Measurements from ENCODE around the gene AGXT.

DNA sequence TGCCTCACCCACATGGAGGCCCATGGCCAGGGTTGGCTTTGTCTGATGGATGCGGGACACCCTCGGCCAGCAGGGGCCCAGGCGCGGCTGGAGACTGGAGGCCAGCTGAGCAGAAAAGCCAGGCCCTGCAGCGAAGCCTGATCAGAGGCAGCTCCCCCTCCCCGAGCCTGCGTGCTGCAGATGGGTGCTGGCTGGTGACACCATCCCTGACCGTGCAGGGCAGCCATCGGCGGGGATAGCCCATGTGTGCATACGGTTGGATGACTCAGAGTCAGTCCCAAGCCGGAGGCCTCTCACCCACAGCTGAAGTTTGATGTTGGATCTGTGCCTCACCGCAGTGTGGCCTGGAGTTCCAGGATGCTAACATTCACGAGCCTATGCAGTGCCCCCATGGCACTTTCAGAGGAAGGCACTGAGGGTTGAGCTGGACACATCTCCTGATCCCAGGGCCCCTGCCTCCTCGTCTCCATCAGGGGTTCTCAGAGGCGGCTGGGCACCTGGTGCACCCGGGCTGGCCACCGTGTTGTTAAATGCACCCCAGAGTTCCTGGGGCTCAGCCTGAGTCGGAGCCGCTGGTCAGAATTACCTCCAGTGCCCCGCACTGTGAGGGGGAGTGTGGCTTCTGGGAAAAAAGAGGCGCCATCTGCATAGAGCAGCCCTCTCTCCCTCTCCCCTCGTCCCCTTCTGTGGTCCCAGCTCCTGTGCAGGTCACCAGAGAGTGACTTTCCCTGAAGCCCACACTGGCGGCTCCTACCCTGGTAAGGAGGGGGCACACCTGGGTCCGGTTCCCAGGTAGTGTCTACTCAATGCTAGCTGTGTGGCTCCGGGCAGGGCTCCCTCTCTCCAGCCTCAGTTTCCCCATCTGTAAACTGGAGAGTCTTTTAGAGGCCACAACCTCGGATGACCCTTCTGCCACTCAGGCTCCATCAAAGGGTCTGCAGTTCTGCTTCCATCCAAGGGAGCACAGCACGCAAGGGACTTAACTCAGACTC is 29.2 kb upstream of the AGXT start:
- TF ChIP-seq, protein P1, sequence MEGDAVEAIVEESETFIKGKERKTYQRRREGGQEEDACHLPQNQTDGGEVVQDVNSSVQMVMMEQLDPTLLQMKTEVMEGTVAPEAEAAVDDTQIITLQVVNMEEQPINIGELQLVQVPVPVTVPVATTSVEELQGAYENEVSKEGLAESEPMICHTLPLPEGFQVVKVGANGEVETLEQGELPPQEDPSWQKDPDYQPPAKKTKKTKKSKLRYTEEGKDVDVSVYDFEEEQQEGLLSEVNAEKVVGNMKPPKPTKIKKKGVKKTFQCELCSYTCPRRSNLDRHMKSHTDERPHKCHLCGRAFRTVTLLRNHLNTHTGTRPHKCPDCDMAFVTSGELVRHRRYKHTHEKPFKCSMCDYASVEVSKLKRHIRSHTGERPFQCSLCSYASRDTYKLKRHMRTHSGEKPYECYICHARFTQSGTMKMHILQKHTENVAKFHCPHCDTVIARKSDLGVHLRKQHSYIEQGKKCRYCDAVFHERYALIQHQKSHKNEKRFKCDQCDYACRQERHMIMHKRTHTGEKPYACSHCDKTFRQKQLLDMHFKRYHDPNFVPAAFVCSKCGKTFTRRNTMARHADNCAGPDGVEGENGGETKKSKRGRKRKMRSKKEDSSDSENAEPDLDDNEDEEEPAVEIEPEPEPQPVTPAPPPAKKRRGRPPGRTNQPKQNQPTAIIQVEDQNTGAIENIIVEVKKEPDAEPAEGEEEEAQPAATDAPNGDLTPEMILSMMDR (IDR thresholded peaks at IDR 0.05 in 8 of 11, conservative IDR thresholded peaks at IDR 0.05 in 3 of 11) = no peak
- TF ChIP-seq POLR2A (IDR thresholded peaks at IDR 0.05) (no peak), POLR2AphosphoS5 (IDR thresholded peaks at IDR 0.05) (no peak)
